Sigmoid colon (tissue), 7 donors: ENCODE results near the gene GSC2. TPM values are rescaled to one million over a fixed set of nuclear protein-coding genes. Genes with fewer than 3 reads are reported as not detected.

ENCODE experiments used
- DNase-seq: peaks from one replicate; pipeline ENCODE4 v3.0.0-alpha.2; 2019
- H3K27ac ChIP-seq, 4 donors: fragments of 200-600 bp; sonication (generic); one replicate each; pipeline ENCODE4 v1.5.1; 2016 to 2019; ENCODE audit warnings: mild to moderate bottlenecking in 1 of 4
- H3K27me3 ChIP-seq, 3 donors: fragments of 200-600 bp; sonication (generic); one replicate each; pipeline ENCODE4 v1.5.1; 2019; ENCODE audit warnings: mild to moderate bottlenecking in 1 of 3
- H3K36me3 ChIP-seq, 4 donors: fragments of 200-600 bp; sonication (generic); one replicate each; pipeline ENCODE4 v1.5.1; 2016 to 2019
- H3K4me1 ChIP-seq, 4 donors: fragments of 200-600 bp; sonication (generic); one replicate each; pipeline ENCODE4 v1.5.1; 2017 to 2019
- H3K4me3 ChIP-seq, 4 donors: fragments of 200-600 bp; sonication (generic); one replicate each; pipeline ENCODE4 v1.5.1; 2017 to 2019; ENCODE audit warnings: mild to moderate bottlenecking in 2 of 4, moderate library complexity in 1 of 4
- H3K9me3 ChIP-seq, 4 donors: fragments of 200-600 bp in 3 of 4; sonication (generic) in 3 of 4; one replicate each; pipeline versions ENCODE4 v1.5.1 to v1.6.1; 2013 to 2019
- CTCF ChIP-seq, 4 experiments: fragments of 450-650 bp in 3 of 4; fragments of 200-600 bp in 1 of 4; IDR thresholded peaks; one replicate each; pipeline ENCODE4 v1.5.1; 2016 to 2019; ENCODE audit warnings: antibody characterized with exemption in 4 of 4, mild to moderate bottlenecking in 3 of 4, moderate library complexity in 2 of 4
- EP300 ChIP-seq, 4 donors: sonication (generic); formaldehyde crosslinking; IDR thresholded peaks; one replicate each; pipeline ENCODE4 v1.6.1; 2017; ENCODE audit warnings: antibody characterized with exemption in 4 of 4
- POLR2A ChIP-seq, 2 donors: fragments of 450-650 bp; IDR thresholded peaks; one replicate each; pipeline ENCODE4 v1.6.1; 2016; ENCODE audit warnings: antibody characterized with exemption in 2 of 2, mild to moderate bottlenecking in 2 of 2, moderate library complexity in 2 of 2
- POLR2AphosphoS5 ChIP-seq, 4 donors: sonication (generic); formaldehyde crosslinking; IDR thresholded peaks; one replicate each; pipeline ENCODE4 v1.6.1; 2017; ENCODE audit warnings: antibody characterized with exemption in 4 of 4
- WGBS, 2 donors: extraction: QIAGEN DNeasy Blood & Tissue Kit; methylation state at CpG; one replicate each; pipeline ENCODE4 v1.1.7; 2013; 5-methylcytosine and 5-hydroxymethylcytosine counted together
- intact Hi-C: fragments of 100-400 bp; cut with DNase I; formaldehyde crosslinking; loops from one replicate; pipeline ENCODE4 v1.15.1; 2023
- polyA plus RNA-seq, 3 donors: library from polyadenylated mRNA; stranded (reverse); fragments of 200-250 nt; gene quantifications; one replicate each; pipeline ENCODE4 v1.2.3, GENCODE V29; 2013
- total RNA-seq, 4 donors: library from RNA; depleted of rRNA; stranded (reverse); fragments of >200 nt; gene quantifications; one replicate each; pipeline ENCODE4 v1.1.0, GENCODE V29; 2016
- donor health status: healthy with polysubstance abuse.
- donor health status: Bipolar disorder and iron deficiency.
- donor health status: healthy.

Gene GSC2
- total and polyA plus RNA-seq, 7 donors = not detected

GRCh38 chr22:19178065-19178656 lies 28.1 kb upstream of the GSC2 start:
- peak overlapping the region; percentile 90 to 96 (median 94) for H3K27ac ChIP-seq
- H3K27me3 ChIP-seq = no peaks in the 10 kb centered on the region
- no peaks in the 10 kb centered on the region for H3K9me3 ChIP-seq
- peaks cover 0 to 48% (median 39%) of the 10 kb centered on the region in 4 donors for H3K4me1 ChIP-seq
- no peaks in the 10 kb centered on the region for H3K36me3 ChIP-seq
- WGBS, 2 donors = 0 to 1% methylated on average over 80 of the region's 80 CpGs
- intact Hi-C loops = loop anchor here (1.0 to 5.0 kb wide), 5 partner anchors 55 to 301 kb away; partner anchors contain the start of genes C22orf39, CDC45, CLTCL1 and HIRA
- peak overlapping the region; percentile 78 to 94 (median 83) for H3K4me3 ChIP-seq
- peak; percentile 80 for DNase-seq
- no peak for TF ChIP-seq CTCF (IDR thresholded peaks at IDR 0.05)
- no peak for TF ChIP-seq POLR2A (IDR thresholded peaks at IDR 0.05)
- no peak for TF ChIP-seq EP300 (IDR thresholded peaks at IDR 0.05)
- TF ChIP-seq POLR2AphosphoS5 (IDR thresholded peaks at IDR 0.05) = no peak

- DNase-seq = peak; percentile 65
- H3K27me3 ChIP-seq = no peaks in the 10 kb centered on the region
- H3K9me3 ChIP-seq = no peaks in the 10 kb centered on the region
- intact Hi-C loops = loop anchor here (1.0 to 5.0 kb wide), 5 partner anchors 54 to 301 kb away; partner anchors contain the start of genes C22orf39, CDC45, CLTCL1 and HIRA
- TF ChIP-seq POLR2A (IDR thresholded peaks at IDR 0.05) (no peak), CTCF (IDR thresholded peaks at IDR 0.05) (no peak), EP300 (IDR thresholded peaks at IDR 0.05) (no peak), POLR2AphosphoS5 (IDR thresholded peaks at IDR 0.05) (no peak)
- H3K4me3 ChIP-seq = peak overlapping the region; percentile 78 to 94 (median 83)
- WGBS, 2 donors = 17 to 36% methylated on average over 55 of the region's 55 CpGs
- H3K4me1 ChIP-seq = peaks cover 0 to 56% (median 46%) of the 10 kb centered on the region in 4 donors
- peak overlapping the region; percentile 90 to 96 (median 94) for H3K27ac ChIP-seq
- H3K36me3 ChIP-seq = no peaks in the 10 kb centered on the region
These were observed 27.3 kb upstream of the GSC2 start for GRCh38 chr22:19177164-19178064.

GRCh38 chr22:19176732-19177131 lies 26.6 kb upstream of the GSC2 start:
- no peak for DNase-seq
- H3K27ac ChIP-seq = no peak overlapping the region
- 78 to 89% methylated on average over 12 of the region's 12 CpGs for WGBS, 2 donors
- TF ChIP-seq EP300 (IDR thresholded peaks at IDR 0.05) (no peak), POLR2A (IDR thresholded peaks at IDR 0.05) (no peak), CTCF (IDR thresholded peaks at IDR 0.05) (no peak), POLR2AphosphoS5 (IDR thresholded peaks at IDR 0.05) (no peak)
- H3K4me1 ChIP-seq = peaks cover 0 to 62% (median 52%) of the 10 kb centered on the region in 4 donors
- H3K27me3 ChIP-seq = no peaks in the 10 kb centered on the region
- H3K4me3 ChIP-seq = no peak overlapping the region
- H3K9me3 ChIP-seq = no peaks in the 10 kb centered on the region
- intact Hi-C loops = loop anchor here (5.0 kb wide), 2 partner anchors 256 to 271 kb away; partner anchors contain the start of genes C22orf39, HIRA and MRPL40
- H3K36me3 ChIP-seq = no peaks in the 10 kb centered on the region

- no peaks in the 10 kb centered on the region for H3K36me3 ChIP-seq
- TF ChIP-seq POLR2A (IDR thresholded peaks at IDR 0.05) (no peak), CTCF (IDR thresholded peaks at IDR 0.05) (no peak), POLR2AphosphoS5 (IDR thresholded peaks at IDR 0.05) (no peak), EP300 (IDR thresholded peaks at IDR 0.05) (no peak)
- no peak overlapping the region for H3K27ac ChIP-seq
- H3K4me1 ChIP-seq = peaks cover 0 to 64% (median 52%) of the 10 kb centered on the region in 4 donors
- H3K4me3 ChIP-seq = no peak overlapping the region
- 75 to 78% methylated on average over 12 of the region's 12 CpGs for WGBS, 2 donors
- H3K9me3 ChIP-seq = no peaks in the 10 kb centered on the region
- intact Hi-C loops = loop anchor here (5.0 kb wide), 2 partner anchors 256 to 271 kb away; partner anchors contain the start of genes C22orf39, HIRA and MRPL40
- H3K27me3 ChIP-seq = no peaks in the 10 kb centered on the region
- DNase-seq = no peak
These were observed 26.1 kb upstream of the GSC2 start for GRCh38 chr22:19176175-19176643.
